NOMO-1 treated with DMSO at 0.1 percent for 48 hours (cell line): ENCODE data around the gene LYZ.

Experiments used
- DNase-seq: peaks from one replicate; lab custom pipeline; 2025; ENCODE audit not compliant: unreplicated experiment; lab: John Stamatoyannopoulos, UW

LYZ gene

DNA sequence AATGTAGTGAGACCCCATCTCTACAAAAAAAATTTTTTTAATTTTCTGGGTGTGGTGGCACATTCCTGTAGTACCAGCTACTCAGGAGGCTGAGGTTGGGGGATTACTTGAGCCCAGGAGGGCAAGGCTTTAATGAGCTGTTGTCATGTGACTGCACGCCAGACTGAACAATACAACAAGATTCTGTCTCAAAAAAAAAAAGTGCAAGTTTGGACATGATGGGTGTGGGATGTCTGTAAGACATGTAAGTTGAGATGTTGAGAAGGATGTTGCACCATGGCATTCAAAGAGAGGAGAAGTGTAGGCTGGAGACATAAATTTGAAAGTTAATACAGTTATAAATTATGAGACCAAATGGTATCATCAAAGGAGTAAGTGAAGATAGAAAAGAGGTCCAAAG is 34.9 kb downstream of the LYZ start:
- DNase-seq: no peak

DNA sequence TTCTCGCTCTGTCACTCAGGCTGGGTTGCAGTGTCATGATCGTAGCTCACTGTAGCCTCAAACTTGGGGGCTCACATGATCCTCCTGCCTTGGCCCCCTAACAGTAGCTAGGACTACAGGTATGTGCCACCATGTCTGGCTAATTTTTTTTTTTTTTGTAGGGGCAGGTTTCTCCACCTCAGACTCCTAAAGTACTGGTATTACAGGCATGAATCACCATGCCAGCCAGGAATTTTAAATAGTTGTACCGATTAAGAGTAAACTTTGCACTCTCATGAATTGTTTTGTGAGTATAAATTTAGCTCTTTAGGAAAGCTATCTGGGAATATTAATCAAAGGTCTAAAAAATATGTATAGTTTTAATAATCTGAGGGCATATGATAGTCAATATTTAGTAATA is 36.9 kb downstream of the LYZ start:
- no peak for DNase-seq

DNA sequence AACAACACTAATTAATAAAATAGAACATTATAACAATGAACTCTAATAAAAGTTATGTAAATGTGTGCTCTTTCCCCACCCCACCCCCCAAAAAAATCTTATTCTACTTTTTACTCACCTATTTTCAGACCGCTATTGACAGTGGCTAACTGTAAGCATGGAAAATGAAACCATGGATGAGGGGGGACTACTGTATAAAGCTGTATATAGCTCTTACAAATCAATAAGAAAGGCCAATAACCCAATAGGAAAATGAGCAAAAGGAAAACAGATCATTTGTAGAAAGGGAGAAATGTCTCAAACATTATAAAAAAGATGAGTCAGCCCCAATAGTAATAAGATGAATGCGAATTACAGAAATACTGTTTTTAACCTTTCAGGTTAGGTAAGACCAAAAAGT is 38.7 kb downstream of the LYZ start:
- no peak for DNase-seq

DNA sequence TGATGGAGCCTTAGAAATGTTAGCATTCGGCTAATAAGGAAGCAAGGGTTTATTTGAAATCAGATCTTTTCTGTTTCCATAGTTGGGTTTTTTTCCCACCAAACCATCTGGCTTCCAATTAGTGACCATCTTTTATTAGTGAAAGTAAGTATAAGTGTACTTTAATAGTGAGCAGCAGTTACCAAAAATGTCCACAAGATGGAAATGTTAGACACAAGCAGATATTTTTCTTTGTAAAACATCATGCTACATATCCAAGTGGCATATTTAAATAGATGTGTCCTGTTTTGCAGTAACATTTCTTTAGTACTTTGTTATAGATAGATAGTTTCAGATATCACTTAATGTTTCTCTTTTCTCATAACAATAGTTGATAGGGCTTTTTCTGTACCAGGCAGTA is 40.2 kb downstream of the LYZ start:
- DNase-seq: peak; percentile 27

DNA sequence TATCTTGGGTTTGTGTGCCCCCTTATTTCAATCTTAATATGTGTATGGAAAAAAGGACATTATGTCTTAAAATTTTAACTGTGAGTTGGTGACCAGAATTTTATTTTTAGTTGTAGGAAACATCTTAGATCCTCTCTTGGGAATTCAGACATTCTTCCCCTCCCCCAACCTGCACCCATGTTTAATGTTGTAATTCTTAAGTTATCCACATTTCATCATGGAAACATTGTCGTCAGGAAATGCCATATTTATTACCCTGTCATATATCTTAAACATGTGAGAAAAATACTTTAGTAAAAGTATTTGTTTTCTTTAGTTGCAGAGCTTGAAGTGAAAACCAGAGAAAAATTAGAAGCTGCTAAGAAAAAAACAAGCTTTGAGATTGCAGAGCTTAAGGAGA is 41.6 kb downstream of the LYZ start:
- DNase-seq: no peak

DNA sequence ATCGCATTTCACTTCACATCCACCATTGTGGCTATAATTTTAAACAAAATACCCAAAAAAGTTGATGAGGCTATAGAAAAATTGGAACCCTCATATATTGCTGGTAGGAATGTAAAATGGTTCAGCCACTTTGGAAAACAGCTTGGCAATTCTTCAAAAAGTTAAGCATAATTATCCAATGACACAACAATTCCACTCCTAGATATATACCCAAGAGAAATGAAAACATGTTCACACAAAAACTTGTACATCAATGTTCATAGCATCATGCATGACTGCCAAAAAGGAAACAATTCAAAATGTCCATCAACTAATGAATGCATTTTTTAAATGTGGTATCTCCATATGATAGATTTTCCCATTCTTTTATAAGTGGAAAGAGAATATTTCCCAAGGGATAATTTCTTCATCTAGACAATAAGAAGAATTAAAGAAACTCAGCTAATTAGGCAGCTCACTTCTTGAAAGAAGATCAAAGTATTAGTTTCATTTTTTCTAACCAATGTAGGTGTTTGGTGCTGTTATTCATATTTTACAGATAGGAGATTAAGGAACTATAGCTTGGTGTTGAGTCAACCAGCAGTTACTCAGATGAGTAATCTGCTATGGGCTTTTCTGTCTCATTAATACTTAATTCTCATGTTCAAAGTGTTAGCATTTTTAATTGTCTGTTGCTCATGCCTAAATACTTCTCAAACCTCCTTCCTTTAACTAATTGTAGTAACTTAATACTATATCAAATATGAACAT is 44.2 kb downstream of the LYZ start:
- no peak for DNase-seq

DNA sequence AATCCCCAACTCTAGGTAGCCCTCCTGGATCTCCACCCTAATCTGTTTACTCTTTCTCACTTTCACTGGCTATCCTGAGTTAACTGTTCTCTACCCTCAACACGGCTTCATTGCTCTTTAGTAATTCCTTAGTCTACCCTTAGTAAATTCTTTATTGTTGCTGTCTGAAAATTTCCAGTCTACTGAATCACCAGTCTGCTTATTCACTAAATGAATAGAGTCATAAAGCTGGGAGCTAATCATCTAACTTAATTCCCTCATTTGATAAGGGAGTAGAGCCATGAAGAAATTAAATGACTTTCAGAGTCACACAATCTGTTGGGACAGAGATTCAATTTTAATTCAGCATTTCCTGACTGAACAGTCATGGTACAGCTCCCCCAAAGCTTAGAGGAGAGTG is 47.9 kb downstream of the LYZ start:
- DNase-seq: no peak

DNA sequence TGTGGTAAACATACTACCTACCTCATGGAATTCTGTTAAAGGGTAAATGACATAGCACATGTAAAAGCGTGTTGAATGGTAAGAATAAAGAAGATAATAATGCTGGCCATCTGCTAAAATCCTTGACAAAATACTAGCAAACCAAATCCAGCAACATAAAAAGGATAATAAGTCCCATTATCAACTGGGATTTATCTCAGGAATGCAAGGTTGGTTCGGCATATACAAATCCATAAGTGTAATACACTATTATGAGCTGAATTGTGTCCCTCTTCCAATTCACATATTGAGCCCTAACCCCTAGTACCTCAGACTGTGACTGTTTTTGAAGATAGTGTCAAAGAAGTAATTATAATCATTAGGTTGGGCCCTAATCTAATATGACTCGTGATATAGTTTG is 48.8 kb downstream of the LYZ start:
- no peak for DNase-seq

DNA sequence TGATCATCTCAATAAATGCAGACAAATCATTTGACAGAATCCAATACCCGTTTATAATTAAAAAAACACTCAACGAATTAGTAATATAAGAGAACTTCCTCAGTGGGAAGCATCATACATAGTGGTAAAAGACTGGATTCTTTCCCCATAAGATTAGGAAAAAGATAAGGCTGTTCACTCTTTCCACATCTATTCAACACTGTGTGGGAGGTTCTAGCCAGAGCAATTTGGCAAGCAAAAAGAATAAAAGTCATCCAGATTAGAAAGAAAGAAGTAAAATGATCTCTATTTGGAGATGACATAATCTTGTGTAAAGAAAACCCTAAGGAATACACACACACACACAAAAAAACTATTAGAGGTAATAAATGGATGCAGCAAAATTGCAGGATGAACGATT is 49.8 kb downstream of the LYZ start:
- DNase-seq: no peak

DNA sequence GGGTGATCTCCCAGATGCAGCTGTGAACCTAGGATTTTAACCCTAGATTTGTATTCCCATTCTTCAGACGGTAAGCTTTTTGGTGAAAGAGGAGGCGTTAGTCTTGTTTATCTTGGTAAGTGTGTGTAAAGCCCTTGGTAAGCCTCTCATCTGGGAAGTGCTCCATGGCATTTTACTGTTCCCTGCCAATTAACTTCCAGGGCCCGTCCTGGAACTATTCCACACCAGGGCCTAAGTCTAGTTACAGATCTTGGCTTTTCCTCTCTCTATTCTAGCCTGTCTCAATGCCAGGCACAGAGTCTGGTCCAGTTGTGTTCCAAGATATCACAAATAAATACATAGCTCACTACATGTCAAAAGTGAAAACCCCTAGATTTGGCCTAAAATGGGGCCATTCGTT is 53.8 kb downstream of the LYZ start:
- DNase-seq: no peak
